GM21390 (cell line): ENCODE results near the gene MAST4.
"Not testable (repeated sequence)": the region's sequence is repeated elsewhere in the genome, so short reads cannot be mapped to it uniquely, and the experiment has no call there.

Source experiments
- ATAC-seq: cut with Tn5 transposase; IDR thresholded peaks from one replicate; pipeline ENCODE4 v1.9.1; 2021; ENCODE audit not compliant: unreplicated experiment

The MAST4 gene

GRCh38 chr5:66741394-66741793, 145.2 kb downstream of the MAST4 start:
- ATAC-seq: no peak

GRCh38 chr5:66742083-66742895, 146.1 kb downstream of the MAST4 start:
- ATAC-seq: no peak

GRCh38 chr5:66742896-66743247, 146.7 kb downstream of the MAST4 start:
- no peak for ATAC-seq

- ATAC-seq: no peak
These were observed 147.2 kb downstream of the MAST4 start for GRCh38 chr5:66743344-66743743.

- no peak for ATAC-seq
These were observed 147.8 kb downstream of the MAST4 start for GRCh38 chr5:66744040-66744439.

GRCh38 chr5:66745297-66745696, 149.1 kb downstream of the MAST4 start:
- no peak for ATAC-seq

GRCh38 chr5:66747607-66748006, 151.4 kb downstream of the MAST4 start:
- no peak for ATAC-seq

GRCh38 chr5:66752668-66753067, 156.5 kb downstream of the MAST4 start:
- not testable (repeated sequence) for ATAC-seq

GRCh38 chr5:66757219-66757833, 161.1 kb downstream of the MAST4 start:
- ATAC-seq: no peak

GRCh38 chr5:66757834-66758371, 161.7 kb downstream of the MAST4 start:
- ATAC-seq: no peak

- ATAC-seq: no peak
These were observed 173.0 kb downstream of the MAST4 start for GRCh38 chr5:66769030-66769733.

GRCh38 chr5:66769839-66770617, 173.8 kb downstream of the MAST4 start:
- no peak for ATAC-seq

GRCh38 chr5:66777868-66778267, 181.7 kb downstream of the MAST4 start:
- ATAC-seq: no peak

- no peak for ATAC-seq
These were observed 183.3 kb downstream of the MAST4 start for GRCh38 chr5:66779528-66779927.

- no peak for ATAC-seq
These were observed 192.4 kb downstream of the MAST4 start for GRCh38 chr5:66788556-66788955.

- ATAC-seq: no peak
These were observed 193.2 kb downstream of the MAST4 start for GRCh38 chr5:66789434-66789833.

- no peak for ATAC-seq
These were observed 196.9 kb downstream of the MAST4 start for GRCh38 chr5:66793049-66793448.

- ATAC-seq: no peak
These were observed 199.5 kb downstream of the MAST4 start for GRCh38 chr5:66795682-66796081.

- no peak for ATAC-seq
These were observed 200.4 kb downstream of the MAST4 start for GRCh38 chr5:66796305-66797292.

- no peak for ATAC-seq
These were observed 206.7 kb downstream of the MAST4 start for GRCh38 chr5:66802941-66803340.
